Measurements from ENCODE around the gene CHRNE.

The CHRNE gene

GRCh38 chr17:4903051-4903818, at the start of gene CHRNE:
Gene CHRNE (minus strand): TSS chr17:4903098. CDS start chr17:4903063, 35 bp downstream.
- DNase-seq (ENCODE audit: low read depth) = peak; percentile 80

GRCh38 chr17:4951486-4951885, 48.6 kb upstream of the CHRNE start:
- no peak for DNase-seq (ENCODE audit: low read depth)

DNA sequence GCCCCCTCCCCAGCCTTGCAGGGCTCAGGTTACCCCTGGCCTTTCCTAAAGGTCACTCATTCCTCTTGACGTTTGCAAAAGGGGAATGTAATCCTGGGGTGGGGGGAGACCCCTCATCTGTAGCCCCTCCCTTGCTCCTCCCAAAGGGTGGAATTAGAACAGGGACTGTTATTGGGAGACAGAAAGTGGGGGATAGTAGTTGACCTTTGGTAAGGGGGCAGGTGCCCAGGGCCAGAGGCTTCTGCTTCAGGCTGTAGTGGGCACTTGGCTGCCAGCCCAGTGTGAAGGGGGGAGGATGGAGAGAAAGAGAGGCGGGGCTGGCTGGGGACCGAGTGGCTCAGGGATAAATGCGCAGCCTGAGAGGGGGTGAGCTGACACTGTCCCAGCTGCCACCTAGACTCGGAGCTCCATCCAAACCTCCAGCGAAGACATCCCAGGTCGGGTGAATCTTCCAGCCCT, 47.9 kb upstream of the CHRNE start, which contains the start of gene ENO3:
TSS of gene ENO3 (plus strand) at position 374 of the 459 bp plus-strand sequence. CDS start 711 bp downstream, outside the sequence.
- no peak for DNase-seq (ENCODE audit: low read depth)

DNA sequence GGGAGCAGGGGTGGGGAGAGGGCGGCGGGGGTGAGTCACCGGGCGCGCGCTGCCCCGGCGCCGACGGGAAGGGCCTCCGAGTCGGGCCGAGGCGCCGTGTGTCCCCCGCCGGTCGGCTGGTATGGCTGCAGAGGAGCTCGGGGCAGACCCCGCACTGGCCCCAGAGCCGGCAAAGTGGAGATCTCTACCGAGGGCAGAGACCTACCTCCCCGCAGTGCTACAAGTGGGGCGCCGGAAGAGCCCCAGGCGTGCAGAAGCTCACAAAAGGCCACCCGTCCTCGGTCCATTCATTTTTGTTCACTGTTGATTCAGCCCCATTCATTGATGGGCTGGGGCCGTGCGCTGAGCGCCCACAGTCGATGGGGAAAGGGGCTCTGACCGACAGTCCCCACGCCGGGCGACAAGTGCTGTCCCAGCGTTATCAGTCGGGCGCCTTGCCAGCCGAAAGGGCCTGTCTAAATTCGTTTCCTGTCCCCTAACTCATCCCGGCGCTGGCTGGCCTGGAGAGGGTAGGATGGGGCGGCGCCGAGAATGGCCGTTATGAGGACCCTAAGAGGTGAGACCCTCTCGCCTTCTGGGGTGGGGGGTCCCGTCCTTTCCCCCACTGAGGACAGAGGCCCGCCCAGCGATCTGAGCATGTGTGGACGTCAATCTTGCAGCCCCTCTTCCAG, 47.3 kb upstream of the CHRNE start:
- DNase-seq (ENCODE audit: low read depth) = no peak

DNA sequence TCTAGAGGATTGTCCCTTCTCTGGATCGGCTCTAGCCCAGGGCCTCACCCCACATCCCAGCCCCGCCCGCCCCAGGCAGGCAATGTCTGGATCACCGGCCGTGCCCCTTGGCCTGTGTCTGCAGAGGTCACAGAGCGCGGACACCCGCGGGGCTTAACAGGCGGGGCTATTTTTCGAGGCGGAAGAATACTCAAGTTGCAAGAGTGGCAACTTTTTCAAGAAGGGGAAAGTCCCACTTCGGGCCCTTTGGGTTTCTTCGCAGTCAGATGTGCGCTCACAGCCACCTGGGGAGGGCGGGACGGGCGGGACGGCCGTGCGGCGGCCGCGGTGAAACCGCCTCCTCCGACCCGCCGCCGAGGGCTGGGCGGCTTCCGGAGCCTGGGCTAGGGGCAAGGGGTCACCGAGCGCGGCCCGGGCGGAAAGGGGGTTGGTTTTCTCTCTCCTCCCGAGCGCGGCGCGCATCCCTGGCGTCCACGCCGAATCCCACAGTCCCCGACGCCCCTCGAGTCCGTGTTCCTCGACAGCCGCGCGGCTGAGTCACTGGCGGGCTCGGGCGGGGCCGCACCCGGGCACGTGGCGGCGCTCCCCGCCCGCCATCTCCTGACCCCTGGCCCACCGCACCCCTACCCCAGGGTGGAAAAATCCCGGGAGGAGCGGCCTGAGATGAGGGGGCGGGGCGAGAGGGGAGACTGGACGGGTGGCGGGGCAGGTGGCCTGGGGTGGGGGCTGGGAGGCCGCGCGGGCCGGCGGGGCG, 46.6 kb upstream of the CHRNE start:
- DNase-seq (ENCODE audit: low read depth) = peak; percentile 62

- peak; percentile 86 for DNase-seq (ENCODE audit: low read depth)
Measured at GRCh38 chr17:4948931-4949320, 46.0 kb upstream of the CHRNE start.

- DNase-seq (ENCODE audit: low read depth) = peak; percentile 93
Measured at GRCh38 chr17:4948166-4948930, 45.5 kb upstream of the CHRNE start, which contains the start of gene PFN1. Gene PFN1 (minus strand): TSS chr17:4948530. CDS start chr17:4948394, 136 bp downstream.

DNA sequence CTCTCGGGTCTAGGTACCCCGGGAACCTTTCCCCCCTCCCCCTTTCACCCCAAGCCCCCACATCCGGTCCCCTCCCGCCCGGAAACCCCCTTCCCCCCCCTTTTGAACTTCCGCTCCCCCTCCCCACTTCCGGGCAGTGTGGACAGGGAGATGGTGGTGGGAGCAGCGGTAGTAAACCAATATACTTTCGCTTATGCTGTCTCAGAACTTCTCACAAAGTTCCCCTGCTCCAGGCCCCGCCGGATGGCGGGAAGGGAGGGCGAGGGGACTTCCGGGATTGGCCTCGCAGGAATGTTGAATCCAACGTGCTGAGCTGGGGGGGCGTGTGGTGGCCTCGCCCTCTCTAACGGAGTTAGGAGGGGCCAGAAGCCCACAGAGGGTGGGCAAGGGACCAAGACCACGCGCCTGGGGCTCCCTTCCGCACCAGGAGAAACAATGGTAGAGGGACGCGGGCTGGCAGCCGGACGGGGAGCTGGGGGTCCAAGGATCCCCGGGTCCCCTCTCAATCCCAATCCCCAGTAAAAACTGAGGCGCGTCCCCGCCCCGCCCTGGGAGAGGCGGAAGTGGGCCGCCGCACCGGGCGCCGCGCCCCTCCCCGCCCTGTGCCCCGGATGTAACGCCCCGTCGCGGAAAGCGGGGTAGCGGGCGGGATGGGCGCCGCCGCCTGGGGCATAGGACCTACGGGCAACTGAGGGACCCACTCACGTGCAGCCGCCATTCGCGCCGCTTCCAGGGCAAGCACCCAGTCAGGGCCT, 44.7 kb upstream of the CHRNE start:
- peak; percentile 54 for DNase-seq (ENCODE audit: low read depth)

GRCh38 chr17:4947010-4947410, 44.1 kb upstream of the CHRNE start:
- no peak for DNase-seq (ENCODE audit: low read depth)

DNA sequence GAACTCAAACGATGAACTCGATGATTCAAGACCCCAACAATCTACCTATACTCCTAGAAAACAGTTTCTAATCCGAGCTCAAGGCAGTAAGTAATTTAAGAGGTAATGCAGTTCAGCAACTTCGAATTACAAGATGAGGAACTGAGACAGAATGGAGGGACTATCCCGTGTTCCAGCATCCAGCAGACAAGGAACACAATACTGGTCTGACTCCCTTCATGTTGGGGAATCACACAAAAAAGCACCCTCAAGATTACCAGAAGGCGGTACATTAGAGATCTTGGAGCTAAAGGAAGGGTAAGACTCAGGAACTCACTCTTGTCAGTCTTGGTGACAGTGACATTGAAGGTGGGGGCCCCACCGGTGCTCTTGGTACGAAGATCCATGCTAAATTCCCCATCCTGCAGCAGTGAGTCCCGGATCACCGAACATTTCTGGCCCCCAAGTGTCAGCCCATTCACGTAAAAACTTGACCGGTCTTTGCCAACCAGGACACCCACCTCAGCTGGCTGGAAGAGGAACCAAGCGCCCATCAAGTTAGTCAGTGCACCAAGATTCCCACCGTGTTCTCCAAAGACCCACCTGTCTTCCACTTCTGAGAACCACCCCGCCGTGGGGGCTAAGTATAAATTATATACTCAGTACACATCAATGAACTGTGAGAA, 43.5 kb upstream of the CHRNE start:
- no peak for DNase-seq (ENCODE audit: low read depth)

- no peak for DNase-seq (ENCODE audit: low read depth)
Measured at GRCh38 chr17:4945944-4946280, 43.0 kb upstream of the CHRNE start.

- DNase-seq (ENCODE audit: low read depth) = peak; percentile 87
Measured at GRCh38 chr17:4945176-4945943, 42.5 kb upstream of the CHRNE start.

DNA sequence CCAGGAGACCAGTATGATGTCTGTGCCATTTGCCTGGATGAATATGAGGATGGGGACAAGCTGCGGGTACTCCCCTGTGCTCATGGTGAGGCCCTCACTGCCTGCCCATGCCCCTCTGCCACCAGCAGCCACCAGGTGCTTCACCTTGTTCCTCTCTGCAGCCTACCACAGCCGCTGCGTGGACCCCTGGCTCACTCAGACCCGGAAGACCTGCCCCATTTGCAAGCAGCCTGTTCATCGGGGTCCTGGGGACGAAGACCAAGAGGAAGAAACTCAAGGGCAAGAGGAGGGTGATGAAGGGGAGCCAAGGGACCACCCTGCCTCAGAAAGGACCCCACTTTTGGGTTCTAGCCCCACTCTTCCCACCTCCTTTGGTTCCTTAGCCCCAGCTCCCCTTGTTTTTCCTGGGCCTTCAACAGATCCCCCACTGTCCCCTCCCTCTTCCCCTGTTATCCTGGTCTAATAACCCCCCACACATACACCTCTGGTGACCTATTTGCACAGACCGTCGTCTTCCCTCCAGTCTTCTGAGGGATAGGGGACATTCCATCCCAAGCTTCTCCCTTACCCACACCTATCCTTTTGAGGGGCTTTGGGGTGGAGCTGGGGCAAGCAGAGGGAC, 41.8 kb upstream of the CHRNE start:
- DNase-seq (ENCODE audit: low read depth) = no peak

DNA sequence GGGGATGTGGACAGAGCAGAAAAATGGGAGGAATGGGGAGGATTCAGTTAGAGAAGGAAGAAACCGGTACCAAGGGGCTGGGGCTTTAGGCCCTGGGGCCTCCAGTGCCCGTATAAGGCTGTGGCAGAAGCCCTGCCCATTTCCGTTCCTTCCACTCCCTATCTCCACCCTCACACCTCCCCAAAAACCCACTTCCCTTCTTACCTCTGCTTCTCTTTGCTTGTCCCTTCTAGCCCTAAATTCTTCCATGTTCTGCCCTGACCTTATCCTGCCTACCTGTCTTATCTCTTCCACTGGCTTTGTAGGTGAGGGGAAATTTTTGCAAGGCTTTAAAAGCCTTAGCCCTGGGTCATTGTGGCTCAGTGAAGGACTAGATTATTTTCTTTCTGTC, 41.3 kb upstream of the CHRNE start:
- peak; percentile 52 for DNase-seq (ENCODE audit: low read depth)

- no peak for DNase-seq (ENCODE audit: low read depth)
Measured at GRCh38 chr17:4942760-4943508, 40.0 kb upstream of the CHRNE start.

GRCh38 chr17:4941319-4941610, 38.4 kb upstream of the CHRNE start:
- no peak for DNase-seq (ENCODE audit: low read depth)

GRCh38 chr17:4940555-4941318, 37.8 kb upstream of the CHRNE start:
- DNase-seq (ENCODE audit: low read depth) = no peak

Measured in amniotic epithelial cell (primary cell).